MV-4-11 (cell line): ENCODE measurements around the gene RIC1.
A peak's percentile ranks its signal among the peaks of the same experiment; 100 is the strongest.
"Not testable (repeated sequence)": the region's sequence is repeated elsewhere in the genome, so short reads cannot be mapped to it uniquely, and the experiment has no call there.

Experiments
- DNase-seq: peaks from one replicate; lab custom pipeline; 2025; lab: John Stamatoyannopoulos, UW

Gene RIC1, protein sequence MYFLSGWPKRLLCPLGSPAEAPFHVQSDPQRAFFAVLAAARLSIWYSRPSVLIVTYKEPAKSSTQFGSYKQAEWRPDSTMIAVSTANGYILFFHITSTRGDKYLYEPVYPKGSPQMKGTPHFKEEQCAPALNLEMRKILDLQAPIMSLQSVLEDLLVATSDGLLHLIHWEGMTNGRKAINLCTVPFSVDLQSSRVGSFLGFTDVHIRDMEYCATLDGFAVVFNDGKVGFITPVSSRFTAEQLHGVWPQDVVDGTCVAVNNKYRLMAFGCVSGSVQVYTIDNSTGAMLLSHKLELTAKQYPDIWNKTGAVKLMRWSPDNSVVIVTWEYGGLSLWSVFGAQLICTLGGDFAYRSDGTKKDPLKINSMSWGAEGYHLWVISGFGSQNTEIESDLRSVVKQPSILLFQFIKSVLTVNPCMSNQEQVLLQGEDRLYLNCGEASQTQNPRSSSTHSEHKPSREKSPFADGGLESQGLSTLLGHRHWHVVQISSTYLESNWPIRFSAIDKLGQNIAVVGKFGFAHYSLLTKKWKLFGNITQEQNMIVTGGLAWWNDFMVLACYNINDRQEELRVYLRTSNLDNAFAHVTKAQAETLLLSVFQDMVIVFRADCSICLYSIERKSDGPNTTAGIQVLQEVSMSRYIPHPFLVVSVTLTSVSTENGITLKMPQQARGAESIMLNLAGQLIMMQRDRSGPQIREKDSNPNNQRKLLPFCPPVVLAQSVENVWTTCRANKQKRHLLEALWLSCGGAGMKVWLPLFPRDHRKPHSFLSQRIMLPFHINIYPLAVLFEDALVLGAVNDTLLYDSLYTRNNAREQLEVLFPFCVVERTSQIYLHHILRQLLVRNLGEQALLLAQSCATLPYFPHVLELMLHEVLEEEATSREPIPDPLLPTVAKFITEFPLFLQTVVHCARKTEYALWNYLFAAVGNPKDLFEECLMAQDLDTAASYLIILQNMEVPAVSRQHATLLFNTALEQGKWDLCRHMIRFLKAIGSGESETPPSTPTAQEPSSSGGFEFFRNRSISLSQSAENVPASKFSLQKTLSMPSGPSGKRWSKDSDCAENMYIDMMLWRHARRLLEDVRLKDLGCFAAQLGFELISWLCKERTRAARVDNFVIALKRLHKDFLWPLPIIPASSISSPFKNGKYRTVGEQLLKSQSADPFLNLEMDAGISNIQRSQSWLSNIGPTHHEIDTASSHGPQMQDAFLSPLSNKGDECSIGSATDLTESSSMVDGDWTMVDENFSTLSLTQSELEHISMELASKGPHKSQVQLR (N-terminal part only)

DNA sequence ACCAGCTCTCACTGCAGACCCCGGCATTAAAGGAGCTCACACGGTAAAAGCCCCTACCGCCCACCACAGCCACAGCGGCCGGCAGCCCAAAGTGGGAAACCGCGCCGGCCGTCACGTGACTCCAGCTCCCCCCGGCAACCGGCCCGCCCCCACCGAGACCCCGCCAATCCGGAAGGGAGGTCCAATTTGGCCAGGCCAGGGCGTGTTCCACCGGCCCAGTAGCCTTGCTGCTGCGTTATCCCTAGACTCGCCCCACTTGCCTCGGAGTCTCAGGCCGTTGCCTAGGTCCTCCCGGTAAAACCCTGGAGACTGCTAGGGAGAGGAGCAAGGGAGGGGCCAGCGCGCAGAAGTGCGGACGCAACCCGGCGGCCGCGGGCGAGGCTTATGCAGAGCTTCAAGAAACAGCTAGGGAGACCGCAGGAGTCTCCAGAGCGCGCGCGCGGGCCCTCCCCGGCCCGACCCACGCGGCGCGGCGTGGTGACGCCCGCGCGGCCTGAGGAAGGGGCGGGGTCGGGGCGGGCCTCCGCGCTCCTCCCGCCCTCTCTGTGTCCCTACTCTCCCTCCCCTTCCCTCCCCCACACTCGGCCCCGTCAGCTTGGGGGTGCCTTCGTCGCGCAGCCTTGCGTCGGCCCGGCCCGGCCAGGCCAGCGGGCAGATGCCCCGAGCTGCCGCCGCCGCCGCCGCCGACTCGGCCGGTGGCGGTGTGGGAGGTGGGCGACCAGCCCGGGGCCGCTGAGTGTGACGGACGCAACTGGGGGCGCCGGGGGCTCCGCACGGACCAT is at the start of gene RIC1:
TSS of gene RIC1 (plus strand) at position 578 of the 782 bp plus-strand sequence. CDS start at position 781, 203 bp downstream.
- DNase-seq, result peak; percentile 91

DNA sequence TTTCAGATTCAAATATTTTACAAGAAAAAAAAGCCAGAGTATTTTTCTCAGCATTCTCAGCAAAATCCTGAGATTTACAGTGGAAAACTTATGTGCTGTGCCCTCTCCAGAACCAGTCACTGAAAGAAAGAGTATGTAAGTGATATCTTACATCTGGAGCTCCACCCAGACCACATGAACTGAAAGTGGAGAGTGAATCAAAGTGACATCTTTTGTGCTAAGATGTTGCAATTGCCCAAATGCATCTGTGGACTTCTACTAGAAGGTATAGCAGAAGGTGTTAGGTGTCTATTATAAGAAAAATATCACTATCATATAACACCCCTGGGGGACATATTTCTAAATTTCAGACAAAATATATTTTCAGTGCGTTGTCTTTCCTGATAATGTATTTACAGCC is 49.0 kb upstream of the RIC1 start:
- no peak for DNase-seq

DNA sequence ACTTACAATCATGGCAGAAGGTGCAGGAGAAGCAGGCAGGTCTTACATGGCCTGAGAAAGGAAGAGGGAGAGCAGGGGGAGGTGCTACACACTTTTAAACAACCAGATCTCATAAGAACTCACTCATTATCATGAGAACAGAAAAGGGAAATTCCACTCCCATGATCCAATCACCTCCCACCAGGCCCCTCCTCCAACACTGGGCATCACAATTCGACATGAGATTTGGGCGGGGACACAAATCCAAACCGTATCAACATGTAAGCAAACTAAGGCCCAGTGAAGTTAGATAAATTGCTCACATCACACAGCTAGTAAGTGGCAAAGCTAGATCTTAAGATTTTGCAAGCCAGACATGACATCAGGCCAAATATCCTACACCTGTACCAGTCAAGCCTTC is 48.3 kb upstream of the RIC1 start:
- no peak for DNase-seq

DNA sequence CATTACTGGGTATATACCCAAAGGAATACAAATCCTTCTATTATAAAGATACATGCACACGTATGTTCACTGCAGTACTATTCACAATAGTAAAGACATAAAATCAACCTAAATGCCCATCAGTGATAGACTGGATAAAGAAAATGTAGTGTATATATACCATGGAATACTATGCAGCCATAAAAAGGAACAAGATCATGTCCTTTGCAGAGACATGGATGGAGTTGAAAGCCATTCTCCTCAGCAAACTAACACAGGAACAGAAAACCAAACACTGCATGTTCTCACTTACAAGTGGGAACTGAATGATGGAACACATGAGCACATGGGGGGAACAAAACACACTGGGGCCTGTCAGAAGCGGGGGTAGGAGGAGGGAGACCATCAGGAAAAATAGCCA is 47.2 kb upstream of the RIC1 start:
- not testable (repeated sequence) for DNase-seq

DNA sequence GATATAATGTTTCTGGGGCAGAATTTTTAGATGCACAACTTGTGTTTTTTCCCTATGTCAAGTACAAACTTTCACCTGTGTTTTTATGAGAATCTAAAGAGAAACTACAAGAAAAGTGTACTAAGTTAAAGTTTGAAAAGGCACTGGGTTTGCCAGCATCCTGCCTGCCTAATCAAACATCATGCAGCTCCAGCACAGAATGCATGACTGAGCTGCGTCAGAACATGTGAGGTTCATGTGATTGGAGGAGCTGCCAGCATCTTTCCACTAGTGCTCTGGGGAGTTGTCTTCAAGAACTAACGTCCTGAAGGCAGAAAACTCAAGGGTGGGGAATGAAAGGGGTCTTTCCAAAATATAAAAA is 46.1 kb upstream of the RIC1 start:
- no peak for DNase-seq

DNA sequence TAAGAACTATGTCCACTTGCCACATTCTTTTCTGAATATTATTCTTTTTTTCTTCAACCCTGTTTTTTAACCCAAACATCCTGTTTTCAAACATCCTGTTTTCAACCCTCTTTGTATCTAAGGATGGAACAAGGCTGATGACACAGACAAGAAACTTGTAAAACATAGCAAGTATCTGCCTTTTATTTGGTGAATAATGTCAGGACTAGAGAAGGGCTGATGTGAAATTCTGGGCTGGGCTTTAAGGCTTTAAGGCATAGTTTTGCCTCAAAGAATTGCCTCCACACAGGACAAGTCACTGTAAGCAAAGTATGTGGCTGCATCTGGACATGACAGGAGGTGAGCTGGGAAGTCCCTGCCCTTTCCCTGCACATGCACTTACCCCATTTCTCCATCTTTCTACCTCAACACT is 42.5 kb upstream of the RIC1 start:
- no peak for DNase-seq

DNA sequence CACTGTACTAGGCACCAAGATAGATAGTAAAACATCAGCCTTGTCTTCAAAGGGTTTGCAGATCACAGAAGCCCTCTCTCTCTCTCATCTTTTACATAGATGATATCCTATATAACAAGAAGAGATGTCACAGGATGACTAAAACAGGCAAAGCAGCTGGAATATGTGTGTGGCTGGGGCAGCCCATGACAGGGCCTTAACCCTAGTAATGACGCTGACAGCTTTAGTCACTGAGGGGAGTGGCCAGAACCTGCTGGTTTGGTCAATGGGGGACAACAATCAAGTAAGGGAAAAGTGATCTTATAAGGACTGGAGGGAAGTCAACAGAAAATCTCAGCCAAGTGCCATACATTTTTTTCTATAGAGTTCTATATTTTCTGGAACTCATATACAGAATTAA is 41.9 kb upstream of the RIC1 start:
- DNase-seq, result no peak

DNA sequence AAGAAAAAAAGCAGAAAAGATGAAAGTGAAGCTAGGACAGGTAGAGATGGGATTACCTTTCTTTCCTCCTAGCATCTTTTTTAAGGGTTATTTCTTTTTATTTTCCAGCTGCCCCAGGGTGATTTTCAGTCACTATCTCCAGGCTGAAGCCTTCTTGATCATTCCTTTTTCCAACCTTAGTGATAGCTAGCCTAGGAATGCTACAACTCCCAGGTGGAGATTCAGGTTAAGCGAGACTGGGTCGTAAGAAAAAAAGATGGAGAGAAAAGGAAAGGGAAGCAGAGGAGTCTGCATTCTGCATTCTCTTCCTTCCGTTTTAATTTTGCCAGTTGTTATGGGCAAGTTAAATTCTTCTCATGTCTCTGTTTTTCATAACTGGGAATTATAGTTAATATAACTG is 36.7 kb upstream of the RIC1 start:
- no peak for DNase-seq

DNA sequence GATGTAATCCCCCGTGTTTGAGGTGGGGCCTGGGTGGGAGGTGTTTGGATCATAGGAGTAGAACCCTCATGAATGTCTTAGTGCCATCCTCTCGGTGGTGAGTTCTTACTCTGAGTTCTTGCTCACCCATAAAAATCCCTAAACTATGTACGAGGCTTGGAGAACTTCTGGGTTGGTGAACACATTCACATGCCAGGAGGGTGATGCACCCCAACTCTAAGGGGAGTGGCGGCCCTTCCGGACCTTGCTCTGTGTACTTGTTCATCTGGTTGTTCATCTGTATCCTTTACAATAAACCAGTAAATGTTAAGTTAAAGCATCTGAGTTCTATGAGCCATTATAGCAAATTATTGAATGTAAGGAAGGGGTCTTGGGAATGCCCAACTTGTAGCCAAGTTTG is 36.0 kb upstream of the RIC1 start:
- DNase-seq, result no peak

DNA sequence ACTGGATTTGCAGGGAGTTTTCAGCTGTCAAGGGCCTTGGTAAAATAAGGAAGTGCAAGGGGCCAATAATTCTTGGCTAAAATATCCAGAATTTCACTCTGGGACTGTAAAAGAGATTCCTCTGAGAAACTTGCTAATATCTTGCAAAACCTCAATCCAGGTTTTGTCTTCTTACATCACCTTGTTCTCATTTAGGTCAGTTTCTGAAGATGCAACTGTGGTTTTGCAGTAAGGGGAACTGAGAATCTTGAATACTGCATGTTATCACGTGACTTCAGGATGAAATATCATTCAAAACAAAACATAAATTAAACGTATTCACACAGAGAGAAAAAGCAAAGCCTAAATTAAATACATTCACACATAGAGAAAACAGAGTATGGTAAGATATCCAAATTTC is 35.0 kb upstream of the RIC1 start:
- peak; percentile 91 for DNase-seq

DNA sequence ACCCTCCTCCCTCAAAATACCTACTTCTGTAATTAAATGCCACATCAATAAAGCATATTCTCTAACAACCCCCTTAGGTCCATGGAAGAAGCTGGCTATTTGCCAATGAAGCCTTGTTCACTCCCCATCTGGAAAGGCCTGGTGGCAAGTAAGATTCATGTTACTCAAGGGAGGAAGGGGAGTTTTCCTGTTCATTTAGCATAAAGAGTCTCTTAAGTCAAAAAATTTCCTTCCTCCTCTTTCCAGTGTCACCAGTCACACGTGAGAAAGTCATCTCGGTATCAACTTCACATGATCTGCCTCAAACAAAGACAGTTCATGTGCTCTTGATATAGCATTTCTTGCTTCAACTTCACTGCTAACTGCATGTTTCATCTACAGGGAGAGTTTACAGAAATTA is 32.7 kb upstream of the RIC1 start:
- DNase-seq, result no peak

DNA sequence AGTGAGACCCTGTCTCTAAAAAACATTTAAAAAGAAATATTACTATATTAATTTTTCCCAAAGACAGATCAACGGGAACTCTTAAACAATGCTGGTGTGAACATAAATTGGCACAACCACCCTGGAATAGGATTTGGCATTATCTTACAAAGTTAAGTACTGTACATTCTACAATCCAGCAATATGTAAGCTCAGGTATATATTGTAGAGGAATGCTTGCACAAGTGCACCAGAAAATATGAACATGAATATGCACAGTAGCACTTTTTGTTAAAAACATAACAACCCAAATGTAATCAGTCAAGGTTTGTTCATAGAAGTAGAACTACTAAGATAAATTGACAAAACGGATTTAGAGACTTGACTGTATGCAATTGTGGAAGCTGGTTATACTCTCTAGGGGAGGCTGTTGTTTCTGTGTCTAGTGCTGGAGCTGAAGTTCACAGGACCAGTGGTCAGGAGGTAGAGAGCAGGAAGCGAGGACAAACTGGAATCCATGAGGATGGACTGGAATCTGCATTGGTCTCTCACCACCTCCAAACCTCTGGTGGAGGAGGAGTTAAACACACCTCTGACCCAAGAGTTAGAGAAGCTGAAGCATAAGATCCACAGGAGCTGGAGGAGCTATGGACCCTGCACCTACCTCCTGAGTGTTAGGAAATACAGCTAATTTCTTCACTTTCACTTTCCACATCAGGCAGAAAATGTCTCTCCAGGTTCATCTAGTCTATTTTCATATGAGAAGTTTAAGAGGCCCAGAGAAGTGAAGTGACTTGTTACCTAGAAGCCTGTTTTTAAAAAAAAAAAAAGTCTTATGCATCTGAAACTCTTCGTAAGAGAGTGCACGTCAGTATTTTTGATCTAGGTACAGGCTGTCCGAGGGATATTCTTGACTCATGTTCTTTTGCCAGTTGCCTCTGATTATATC is 20.3 kb upstream of the RIC1 start:
- no peak for DNase-seq

DNA sequence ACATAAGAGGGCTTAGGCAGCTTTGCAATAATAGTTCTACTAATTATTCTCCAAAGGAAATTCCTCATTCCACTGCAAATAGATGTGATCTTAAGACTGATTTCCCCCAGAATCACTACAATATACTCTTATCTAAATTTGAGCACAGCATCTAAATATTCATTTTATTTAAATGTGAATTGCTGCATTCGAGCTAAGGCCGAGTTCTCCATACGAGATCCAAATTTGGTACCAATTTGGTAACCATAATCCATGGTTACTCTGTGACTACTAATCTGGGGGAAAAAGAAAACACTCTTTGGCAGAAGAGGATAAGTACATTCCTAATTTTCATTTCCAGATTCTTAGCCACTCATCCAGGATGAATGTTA is 19.7 kb upstream of the RIC1 start:
- DNase-seq, result no peak

DNA sequence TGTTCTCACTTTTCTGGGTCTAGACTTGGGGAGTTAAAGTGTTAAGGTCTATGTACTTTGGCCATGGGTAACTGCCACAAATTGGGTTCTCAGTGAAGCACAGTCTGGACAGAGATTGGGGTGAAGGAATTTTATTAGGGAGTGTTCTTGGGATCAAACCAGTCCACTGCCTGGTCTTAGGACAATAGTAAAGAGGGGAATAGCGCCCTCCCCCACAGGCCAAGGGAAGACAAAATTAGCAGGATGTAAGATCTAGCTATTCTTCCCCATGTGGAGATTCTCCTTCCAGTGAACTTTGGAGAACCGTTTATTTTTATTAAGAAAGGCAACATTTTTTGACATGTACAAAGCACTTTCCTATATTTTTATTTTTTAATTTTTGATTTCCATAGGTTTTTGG is 18.4 kb upstream of the RIC1 start:
- no peak for DNase-seq

DNA sequence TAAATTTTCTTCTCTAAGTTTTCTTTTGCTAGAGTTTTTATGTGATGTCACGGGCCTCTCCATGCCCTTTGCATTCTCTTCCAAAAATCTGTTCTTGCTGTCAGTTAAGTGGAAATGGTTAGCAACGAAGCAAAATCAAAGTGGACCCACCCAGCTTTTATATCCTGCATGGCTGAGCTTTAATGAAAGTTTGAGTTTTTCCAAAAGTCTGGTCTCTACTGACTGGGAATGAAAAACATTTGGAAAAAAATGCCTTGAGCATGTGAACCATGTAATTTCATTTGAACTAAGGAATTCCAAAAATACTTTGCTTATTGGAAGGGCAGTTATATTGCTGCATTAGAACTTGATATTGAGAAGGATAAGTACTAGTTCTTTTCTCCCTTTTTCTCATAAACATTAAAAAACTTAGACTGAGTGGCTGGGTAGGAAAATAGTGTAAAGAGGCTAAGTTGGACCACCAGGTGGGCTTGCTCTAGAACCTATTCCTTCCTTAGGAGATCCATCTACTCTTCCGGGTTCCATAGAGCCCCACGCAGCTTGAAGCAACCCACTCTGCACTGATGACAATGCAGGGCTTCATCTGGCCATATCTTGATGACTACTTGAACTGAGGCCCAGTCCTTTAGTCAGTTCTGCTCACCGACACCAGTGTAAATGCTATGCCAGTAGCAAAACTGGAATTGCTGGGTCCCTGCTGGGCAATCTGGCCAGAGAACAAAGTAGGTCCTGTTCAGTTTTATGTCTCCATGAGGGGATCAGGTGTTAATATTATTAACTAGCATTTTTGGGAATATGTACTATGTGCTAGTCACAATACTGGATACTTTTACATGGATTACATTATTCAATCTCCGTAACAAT is 17.4 kb upstream of the RIC1 start:
- DNase-seq, result no peak

DNA sequence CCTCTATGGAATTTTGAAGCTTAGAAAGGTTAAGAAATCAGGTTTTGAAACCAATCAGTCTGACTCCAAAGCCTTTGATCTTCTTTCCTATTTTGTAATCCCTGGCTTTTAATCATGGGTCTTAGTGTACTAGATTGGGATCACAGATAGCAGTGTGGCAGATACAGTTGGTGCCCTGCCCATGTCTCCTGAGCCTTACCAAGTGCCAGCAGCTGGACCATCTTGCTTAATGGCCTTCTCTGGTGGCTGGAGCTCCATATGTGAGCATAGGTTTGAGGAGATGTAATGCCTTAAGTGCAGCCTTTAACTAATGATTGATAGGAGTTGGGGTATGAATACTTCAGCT is 16.7 kb upstream of the RIC1 start:
- no peak for DNase-seq

DNA sequence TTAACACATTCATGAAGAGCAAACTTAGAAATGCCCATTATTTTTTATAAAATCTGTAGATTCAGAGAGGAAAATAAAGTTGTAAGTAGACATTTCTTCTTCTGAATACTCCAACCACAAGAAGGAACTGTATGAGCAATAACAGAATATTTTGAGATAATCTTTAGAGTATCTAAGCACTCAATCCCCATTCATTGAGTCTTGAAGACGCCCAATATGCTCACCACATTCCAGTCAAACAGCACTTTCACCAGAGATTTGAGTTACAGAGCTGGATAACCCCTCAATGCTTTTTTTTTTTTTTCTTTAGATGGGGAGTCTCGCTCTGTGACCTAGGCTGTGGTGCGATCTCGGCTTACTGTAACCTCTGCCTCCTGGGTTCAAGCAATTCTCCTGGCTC is 14.7 kb upstream of the RIC1 start:
- DNase-seq, result no peak

DNA sequence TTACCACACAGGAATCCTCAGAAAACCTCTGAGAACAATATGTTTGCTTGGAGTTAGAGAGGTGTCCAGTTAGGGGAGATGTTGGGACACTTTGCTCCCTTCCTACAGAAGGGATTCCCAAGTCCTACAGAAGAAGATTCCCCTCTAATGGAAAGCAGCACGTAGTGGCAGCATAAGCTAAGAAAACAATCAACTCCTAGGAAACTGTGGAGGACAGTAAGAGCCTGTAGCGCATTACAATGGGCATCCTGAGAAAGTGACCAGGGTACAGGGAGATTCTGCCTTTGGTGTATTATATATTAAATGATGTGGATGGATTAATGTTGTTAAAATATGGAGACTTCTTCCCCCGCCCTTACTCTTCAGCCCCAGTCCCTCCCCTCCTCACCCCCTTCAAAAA is 13.9 kb upstream of the RIC1 start:
- no peak for DNase-seq

DNA sequence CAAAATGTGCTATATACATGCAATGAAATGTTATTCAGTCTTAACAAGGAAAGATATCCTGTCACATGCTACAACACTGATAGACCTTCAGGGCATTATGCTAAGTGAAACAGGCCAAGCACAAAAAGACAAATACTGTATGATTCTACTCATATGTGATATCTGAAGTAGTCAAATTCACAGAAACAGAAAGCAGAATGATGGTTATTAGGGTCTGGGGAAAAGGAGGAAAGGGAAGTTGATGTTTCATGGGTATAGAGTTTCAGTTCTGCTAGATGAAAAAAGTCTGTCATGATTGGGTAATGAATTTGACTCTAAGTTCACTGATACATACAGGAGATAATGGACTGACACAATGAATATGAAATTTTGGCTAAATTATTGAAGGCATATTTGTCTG is 11.2 kb upstream of the RIC1 start:
- peak; percentile 94 for DNase-seq

DNA sequence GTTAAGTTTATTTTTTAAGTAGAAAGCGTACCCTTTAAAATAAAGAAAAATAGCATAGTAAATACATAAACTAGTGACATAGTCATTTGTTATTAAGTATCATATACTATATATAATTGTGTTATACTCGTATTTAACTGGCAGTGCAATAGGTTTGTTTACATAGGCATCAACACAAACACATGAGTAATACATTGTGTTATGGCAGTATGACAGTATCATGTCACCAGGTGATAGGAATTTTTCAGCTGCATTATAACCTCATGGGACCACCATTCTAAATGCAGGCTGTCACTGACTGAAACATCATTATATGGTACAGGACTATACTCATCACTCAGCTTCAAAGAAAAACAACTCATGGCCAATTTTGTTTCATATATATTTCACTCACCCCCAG is 8.4 kb upstream of the RIC1 start:
- no peak for DNase-seq
